ENCODE data around the gene DNMT3A.

Gene DNMT3A

DNA sequence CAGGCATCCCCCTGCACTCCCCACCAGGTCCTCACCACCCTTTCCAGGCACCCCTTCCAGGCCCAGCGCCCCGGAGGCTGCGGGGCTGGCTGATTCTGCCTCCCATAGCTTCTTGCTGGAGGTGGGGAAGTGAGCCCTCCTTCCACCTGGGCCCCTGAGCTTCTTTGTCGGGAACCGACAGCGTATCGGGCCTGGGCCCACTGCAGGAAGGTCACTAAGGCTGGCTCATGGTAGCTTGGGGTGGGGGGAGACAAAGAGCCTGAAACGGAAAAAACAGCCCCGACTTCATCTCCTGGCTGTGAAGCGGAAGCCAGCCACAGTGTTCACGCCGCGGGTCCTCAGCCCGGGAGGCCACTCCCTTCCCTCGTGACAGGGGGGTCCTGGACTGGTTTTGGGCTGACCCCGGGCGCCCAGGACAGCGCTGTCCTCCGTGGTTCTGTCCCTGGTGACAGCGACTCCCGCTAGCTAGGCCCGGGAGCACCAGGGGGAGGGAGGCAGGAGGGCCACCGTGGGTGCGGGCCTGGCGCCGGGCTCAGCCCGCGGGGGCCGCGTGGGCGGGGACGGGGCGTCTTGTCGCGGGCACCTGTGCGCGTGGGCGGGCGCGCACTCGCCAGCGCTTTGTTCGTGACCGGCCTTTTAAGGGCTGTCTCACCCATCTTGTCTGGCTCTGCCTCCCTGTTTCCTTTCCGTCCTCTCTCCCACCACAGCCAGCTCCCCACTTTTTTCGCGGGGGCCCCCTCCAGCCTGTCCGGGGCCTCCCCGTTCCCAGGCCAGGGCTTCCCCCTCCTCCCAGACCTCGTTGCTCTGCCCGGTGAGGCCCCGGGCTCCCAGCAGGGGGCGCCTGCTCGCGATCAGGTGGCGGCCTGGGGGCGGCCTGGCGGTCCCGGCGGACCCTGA lies 64.9 kb downstream of the DNMT3A start:
- H3K23ac ChIP-seq (ENCODE audit: low read length in 2 of 2) = no peak overlapping the region
- peak overlapping the region; percentile 35 for H4K8ac ChIP-seq (ENCODE audit: low read length)
- no peak overlapping the region for H3K4ac ChIP-seq (ENCODE audit: low read depth in 1 of 2, low read length in 2 of 2)
- H3K14ac ChIP-seq (ENCODE audit: low read length in 2 of 2) = no peak overlapping the region
- 52% methylated on average over 60 of the region's 60 CpGs for WGBS
- H4K91ac ChIP-seq (ENCODE audit: low read length) = peak overlapping the region; percentile 62
- no peak overlapping the region for H3K9ac ChIP-seq (ENCODE audit: low read length)
- H3K27ac ChIP-seq (ENCODE audit: low read length, poor library complexity, severe bottlenecking) = no peak overlapping the region
- H2BK120ac ChIP-seq (ENCODE audit: low read depth, low read length) = no peak overlapping the region
- DNase-seq = no peak
- no peaks in the 10 kb centered on the region for H3K27me3 ChIP-seq (ENCODE audit: control insufficient read depth in 1 of 2, insufficient read depth in 1 of 2, low read length in 2 of 2)
- peak overlapping the region; percentile 19 for H3K4me2 ChIP-seq (ENCODE audit: low read length, poor library complexity, severe bottlenecking)
- peak overlapping the region in 1 of 2 experiments; percentile 48 for H3K18ac ChIP-seq (ENCODE audit: low read depth in 1 of 2, low read length in 2 of 2)
- peaks cover 6% of the 10 kb centered on the region for H3K4me1 ChIP-seq (ENCODE audit: control insufficient read depth, insufficient read depth, low read depth, low read length)
- no peak overlapping the region for H2AFZ ChIP-seq (ENCODE audit: low read depth, low read length)
- H3K9me3 ChIP-seq (ENCODE audit: control insufficient read depth, low read length) = no peaks in the 10 kb centered on the region
- H3K36me3 ChIP-seq (ENCODE audit: control insufficient read depth in 1 of 2, insufficient read depth in 2 of 2, low read depth in 1 of 2, low read length in 2 of 2) = peaks cover 18 to 50% of the 10 kb centered on the region in 2 experiments
- H2BK12ac ChIP-seq (ENCODE audit: low read length in 2 of 2) = no peak overlapping the region
- no peak overlapping the region for H2AK5ac ChIP-seq (ENCODE audit: low read length, severe bottlenecking)
- no peak overlapping the region for H2BK5ac ChIP-seq (ENCODE audit: low read depth, low read length, poor library complexity, severe bottlenecking)
- no peaks in the 10 kb centered on the region for H3K79me1 ChIP-seq (replicated peaks; ENCODE audit: low read length, poor library complexity, severe bottlenecking)
- peak overlapping the region in 1 of 2 experiments; percentile 32 for H3K4me3 ChIP-seq (ENCODE audit: insufficient read depth in 1 of 2, low read depth in 1 of 2, low read length in 2 of 2)
- no peak overlapping the region for H2BK15ac ChIP-seq (ENCODE audit: low read depth, poor library complexity, severe bottlenecking)

GRCh38 chr2:25275575-25275965 lies 66.2 kb downstream of the DNMT3A start:
- Histone ChIP-seq H2BK5ac (ENCODE audit: low read depth, low read length, poor library complexity, severe bottlenecking) (no peak overlapping the region), H3K18ac (ENCODE audit: low read depth in 1 of 2, low read length in 2 of 2) (no peak overlapping the region)
- 90% methylated on average over 6 of the region's 6 CpGs for WGBS

GRCh38 chr2:25274868-25275574 lies 66.7 kb downstream of the DNMT3A start:
- H2AK5ac ChIP-seq (ENCODE audit: low read length, severe bottlenecking) = no peak overlapping the region
- peaks cover 6% of the 10 kb centered on the region for H3K4me1 ChIP-seq (ENCODE audit: control insufficient read depth, insufficient read depth, low read depth, low read length)
- H2BK15ac ChIP-seq (ENCODE audit: low read depth, poor library complexity, severe bottlenecking) = no peak overlapping the region
- H3K9me3 ChIP-seq (ENCODE audit: control insufficient read depth, low read length) = no peaks in the 10 kb centered on the region
- H3K9ac ChIP-seq (ENCODE audit: low read length) = no peak overlapping the region
- peaks cover 16 to 45% of the 10 kb centered on the region in 2 experiments for H3K36me3 ChIP-seq (ENCODE audit: control insufficient read depth in 1 of 2, insufficient read depth in 2 of 2, low read depth in 1 of 2, low read length in 2 of 2)
- no peak overlapping the region for H3K4ac ChIP-seq (ENCODE audit: low read depth in 1 of 2, low read length in 2 of 2)
- no peak overlapping the region for H2BK5ac ChIP-seq (ENCODE audit: low read depth, low read length, poor library complexity, severe bottlenecking)
- no peak overlapping the region for H3K27ac ChIP-seq (ENCODE audit: low read length, poor library complexity, severe bottlenecking)
- no peak overlapping the region for H3K14ac ChIP-seq (ENCODE audit: low read length in 2 of 2)
- no peak overlapping the region for H3K4me2 ChIP-seq (ENCODE audit: low read length, poor library complexity, severe bottlenecking)
- H3K79me1 ChIP-seq (replicated peaks; ENCODE audit: low read length, poor library complexity, severe bottlenecking) = no peaks in the 10 kb centered on the region
- H4K91ac ChIP-seq (ENCODE audit: low read length) = no peak overlapping the region
- H3K4me3 ChIP-seq (ENCODE audit: insufficient read depth in 1 of 2, low read depth in 1 of 2, low read length in 2 of 2) = no peak overlapping the region
- no peak overlapping the region for H2AFZ ChIP-seq (ENCODE audit: low read depth, low read length)
- H3K18ac ChIP-seq (ENCODE audit: low read depth in 1 of 2, low read length in 2 of 2) = no peak overlapping the region
- peak overlapping the region; percentile 24 for H4K8ac ChIP-seq (ENCODE audit: low read length)
- H2BK12ac ChIP-seq (ENCODE audit: low read length in 2 of 2) = no peak overlapping the region
- WGBS = 90% methylated on average over 18 of the region's 27 CpGs
- H3K23ac ChIP-seq (ENCODE audit: low read length in 2 of 2) = no peak overlapping the region
- no peak for DNase-seq
- H2BK120ac ChIP-seq (ENCODE audit: low read depth, low read length) = no peak overlapping the region
- no peaks in the 10 kb centered on the region for H3K27me3 ChIP-seq (ENCODE audit: control insufficient read depth in 1 of 2, insufficient read depth in 1 of 2, low read length in 2 of 2)

More at GRCh38 chr2:25275575-25275965, 66.2 kb downstream of the DNMT3A start:
- Histone ChIP-seq H4K91ac (ENCODE audit: low read length) (no peak overlapping the region), H3K36me3 (ENCODE audit: control insufficient read depth in 1 of 2, insufficient read depth in 2 of 2, low read depth in 1 of 2, low read length in 2 of 2) (peaks cover 12 to 44% of the 10 kb centered on the region in 2 experiments), H3K79me1 (replicated peaks; ENCODE audit: low read length, poor library complexity, severe bottlenecking) (no peaks in the 10 kb centered on the region), H3K9ac (ENCODE audit: low read length) (no peak overlapping the region), H3K4me1 (ENCODE audit: control insufficient read depth, insufficient read depth, low read depth, low read length) (peaks cover 6% of the 10 kb centered on the region), H3K27me3 (ENCODE audit: control insufficient read depth in 1 of 2, insufficient read depth in 1 of 2, low read length in 2 of 2) (no peaks in the 10 kb centered on the region), H2AK5ac (ENCODE audit: low read length, severe bottlenecking) (no peak overlapping the region), H4K8ac (ENCODE audit: low read length) (no peak overlapping the region), H3K14ac (ENCODE audit: low read length in 2 of 2) (no peak overlapping the region), H3K9me3 (ENCODE audit: control insufficient read depth, low read length) (no peaks in the 10 kb centered on the region), H3K4me3 (ENCODE audit: insufficient read depth in 1 of 2, low read depth in 1 of 2, low read length in 2 of 2) (no peak overlapping the region), H2BK15ac (ENCODE audit: low read depth, poor library complexity, severe bottlenecking) (no peak overlapping the region), H3K23ac (ENCODE audit: low read length in 2 of 2) (no peak overlapping the region), H2BK12ac (ENCODE audit: low read length in 2 of 2) (no peak overlapping the region), H3K27ac (ENCODE audit: low read length, poor library complexity, severe bottlenecking) (no peak overlapping the region), H3K4ac (ENCODE audit: low read depth in 1 of 2, low read length in 2 of 2) (no peak overlapping the region), H2AFZ (ENCODE audit: low read depth, low read length) (no peak overlapping the region), H3K4me2 (ENCODE audit: low read length, poor library complexity, severe bottlenecking) (no peak overlapping the region), H2BK120ac (ENCODE audit: low read depth, low read length) (no peak overlapping the region)
- DNase-seq = no peak

DNA sequence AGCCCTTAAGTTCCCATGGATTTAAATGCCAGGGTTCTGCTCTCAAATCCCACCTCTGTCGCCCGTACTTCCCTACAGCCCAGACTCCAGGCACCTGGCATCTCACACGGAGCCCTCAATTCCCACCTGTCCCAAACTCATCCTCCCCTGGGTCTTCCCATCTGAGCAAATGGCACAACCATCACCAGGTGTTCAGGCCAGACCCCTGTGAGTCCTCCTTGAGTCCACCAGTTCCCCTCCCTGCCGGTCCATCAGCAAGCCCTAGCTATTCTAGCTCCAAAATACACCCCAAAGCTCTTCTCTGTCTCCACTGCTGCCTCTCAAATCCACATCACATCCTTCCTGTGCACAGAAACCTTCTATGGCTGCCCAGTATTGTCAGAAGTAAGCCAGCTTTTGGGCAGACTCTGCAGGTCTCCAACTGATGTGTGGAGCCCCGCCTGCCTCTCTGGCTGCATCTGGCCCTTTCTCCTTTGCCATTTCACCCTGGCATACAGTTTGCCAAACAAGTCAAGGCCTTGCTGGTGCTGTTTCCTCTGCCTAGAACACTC lies 67.7 kb downstream of the DNMT3A start:
- Histone ChIP-seq H2BK15ac (ENCODE audit: low read depth, poor library complexity, severe bottlenecking) (no peak overlapping the region), H3K79me1 (replicated peaks; ENCODE audit: low read length, poor library complexity, severe bottlenecking) (no peaks in the 10 kb centered on the region), H2BK12ac (ENCODE audit: low read length in 2 of 2) (no peak overlapping the region), H2AK5ac (ENCODE audit: low read length, severe bottlenecking) (no peak overlapping the region), H3K27me3 (ENCODE audit: control insufficient read depth in 1 of 2, insufficient read depth in 1 of 2, low read length in 2 of 2) (no peaks in the 10 kb centered on the region), H2BK120ac (ENCODE audit: low read depth, low read length) (no peak overlapping the region), H4K91ac (ENCODE audit: low read length) (no peak overlapping the region), H3K4me1 (ENCODE audit: control insufficient read depth, insufficient read depth, low read depth, low read length) (peaks cover 5% of the 10 kb centered on the region), H4K8ac (ENCODE audit: low read length) (no peak overlapping the region), H2BK5ac (ENCODE audit: low read depth, low read length, poor library complexity, severe bottlenecking) (no peak overlapping the region), H3K14ac (ENCODE audit: low read length in 2 of 2) (no peak overlapping the region), H3K27ac (ENCODE audit: low read length, poor library complexity, severe bottlenecking) (no peak overlapping the region), H3K9me3 (ENCODE audit: control insufficient read depth, low read length) (no peaks in the 10 kb centered on the region), H2AFZ (ENCODE audit: low read depth, low read length) (no peak overlapping the region), H3K23ac (ENCODE audit: low read length in 2 of 2) (no peak overlapping the region), H3K4me3 (ENCODE audit: insufficient read depth in 1 of 2, low read depth in 1 of 2, low read length in 2 of 2) (no peak overlapping the region), H3K36me3 (ENCODE audit: control insufficient read depth in 1 of 2, insufficient read depth in 2 of 2, low read depth in 1 of 2, low read length in 2 of 2) (peaks cover 25 to 47% of the 10 kb centered on the region in 2 experiments), H3K18ac (ENCODE audit: low read depth in 1 of 2, low read length in 2 of 2) (no peak overlapping the region), H3K9ac (ENCODE audit: low read length) (no peak overlapping the region), H3K4me2 (ENCODE audit: low read length, poor library complexity, severe bottlenecking) (no peak overlapping the region), H3K4ac (ENCODE audit: low read depth in 1 of 2, low read length in 2 of 2) (no peak overlapping the region)
- 97% methylated on average over 5 of the region's 5 CpGs for WGBS
- DNase-seq = no peak
